Hepatocyte (in vitro differentiated cells): ENCODE results near the gene C12orf42.

Source experiments
- CTCF ChIP-seq: fragments of 200-600 bp; sonication (generic); IDR thresholded peaks from 2 replicates; pipeline ENCODE4 v1.5.1; 2016; ENCODE audit warnings: antibody characterized with exemption, mild to moderate bottlenecking; ENCODE audit not compliant: poor library complexity
- EZH2 ChIP-seq: fragments of 200-600 bp; sonication (generic); IDR thresholded peaks from 2 replicates; pipeline ENCODE4 v1.6.1; 2016; ENCODE audit warnings: antibody characterized with exemption, mild to moderate bottlenecking, borderline replicate concordance
- EZH2phosphoT487 ChIP-seq: fragments of 200-600 bp; sonication (generic); IDR thresholded peaks from one replicate; pipeline ENCODE4 v1.6.1; 2018; ENCODE audit warnings: antibody characterized with exemption, mild to moderate bottlenecking, low read depth, moderate library complexity; ENCODE audit not compliant: unreplicated experiment, severe bottlenecking

GRCh38 chr12:103422328-103422727 is 73.4 kb downstream of the C12orf42 start:
- TF ChIP-seq CTCF, result no peak
- no peak for TF ChIP-seq EZH2
- no peak for TF ChIP-seq EZH2phosphoT487
